Stimulated activated CD4-positive, alpha-beta T cell treated with anti-CD3 and anti-CD28 coated beads, Interleukin-2, amount 100 ng/mL, for 4 hours (primary cell): Measurements from ENCODE around the gene RFPL1.

Experiments
- DNase-seq: peaks from one replicate; pipeline ENCODE4 v3.0.0-alpha.2; 2020; ENCODE audit warnings: low read depth

The RFPL1 gene

GRCh38 chr22:29443452-29443851 lies 5.1 kb downstream of the RFPL1 start:
- no peak for DNase-seq

GRCh38 chr22:29443861-29444792 lies 5.7 kb downstream of the RFPL1 start:
- no peak for DNase-seq

- DNase-seq: no peak
Measured at GRCh38 chr22:29445508-29445907, 7.1 kb downstream of the RFPL1 start.

- DNase-seq: no peak
Measured at GRCh38 chr22:29447906-29448305, 9.5 kb downstream of the RFPL1 start.

- no peak for DNase-seq
Measured at GRCh38 chr22:29449296-29449875, 11.0 kb downstream of the RFPL1 start.

- no peak for DNase-seq
Measured at GRCh38 chr22:29450222-29450621, 11.8 kb downstream of the RFPL1 start.

- no peak for DNase-seq
Measured at GRCh38 chr22:29451863-29452262, 13.5 kb downstream of the RFPL1 start.

- DNase-seq: no peak
Measured at GRCh38 chr22:29454276-29454675, 15.9 kb downstream of the RFPL1 start.

GRCh38 chr22:29456211-29456671 lies 17.9 kb downstream of the RFPL1 start:
- DNase-seq: no peak

GRCh38 chr22:29457730-29458129 lies 19.3 kb downstream of the RFPL1 start:
- no peak for DNase-seq

- no peak for DNase-seq
Measured at GRCh38 chr22:29458551-29458950, 20.2 kb downstream of the RFPL1 start.

GRCh38 chr22:29459773-29460172 lies 21.4 kb downstream of the RFPL1 start:
- DNase-seq: no peak

GRCh38 chr22:29461263-29461662 lies 22.9 kb downstream of the RFPL1 start:
- DNase-seq: no peak

- DNase-seq: no peak
Measured at GRCh38 chr22:29463629-29464028, 25.2 kb downstream of the RFPL1 start.

- DNase-seq: no peak
Measured at GRCh38 chr22:29464581-29464980, 26.2 kb downstream of the RFPL1 start.

GRCh38 chr22:29469755-29470154 lies 31.4 kb downstream of the RFPL1 start:
- no peak for DNase-seq

- peak; percentile 13 for DNase-seq
Measured at GRCh38 chr22:29470159-29470855, 31.9 kb downstream of the RFPL1 start.

GRCh38 chr22:29473001-29473400 lies 34.6 kb downstream of the RFPL1 start:
- no peak for DNase-seq

GRCh38 chr22:29475550-29475949 lies 37.2 kb downstream of the RFPL1 start:
- no peak for DNase-seq

GRCh38 chr22:29476116-29476515 lies 37.7 kb downstream of the RFPL1 start:
- no peak for DNase-seq

GRCh38 chr22:29477723-29478318 lies 39.4 kb downstream of the RFPL1 start:
- no peak for DNase-seq
